ENCODE results near the gene SLC49A3. TPM values are rescaled to one million over a fixed set of nuclear protein-coding genes. Genes with fewer than 3 reads are reported as not detected.

Gene SLC49A3
- total RNA-seq, 2 experiments from 2014 or later = not detected

DNA sequence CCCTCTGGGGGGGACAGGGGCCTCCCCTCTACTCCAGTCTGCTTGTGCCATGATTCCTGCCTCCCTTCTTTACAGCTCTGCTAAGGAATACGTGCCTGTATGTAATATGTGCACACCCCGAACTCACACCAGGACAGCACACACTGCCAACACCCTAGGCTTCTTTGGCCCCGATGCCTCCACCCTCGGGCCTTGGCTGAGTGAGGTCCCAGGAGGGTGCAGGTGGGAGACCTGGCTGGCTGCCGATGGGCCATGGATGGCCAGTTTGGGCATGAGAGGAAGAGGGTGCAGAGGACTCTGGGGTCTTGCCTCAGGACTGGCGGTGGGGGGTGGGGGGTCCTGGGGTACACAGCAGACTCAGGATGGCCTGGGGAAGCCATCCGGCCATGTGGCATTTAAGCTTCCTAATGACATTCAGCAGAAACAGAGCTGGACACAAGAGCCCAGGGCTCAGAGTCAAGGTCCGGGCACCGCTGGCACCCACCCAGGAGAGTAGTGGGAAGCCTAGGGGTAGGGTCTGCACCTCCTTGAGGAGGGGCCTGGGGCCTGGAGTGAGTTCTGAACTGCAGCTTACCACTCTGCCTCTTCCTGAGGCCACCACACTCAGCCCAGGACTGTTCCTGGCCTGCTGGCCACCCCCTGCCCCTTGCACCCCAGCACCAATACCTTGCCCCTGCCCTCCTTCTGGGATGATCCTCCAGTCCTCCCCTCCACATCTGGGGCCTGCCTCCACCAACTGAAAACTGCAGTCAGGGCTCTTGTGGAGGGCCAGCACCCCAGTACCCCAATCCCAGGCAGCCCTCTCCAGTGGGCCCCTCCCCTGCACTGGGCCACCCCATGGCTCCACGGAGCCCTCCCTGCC lies 14.6 kb upstream of the SLC49A3 start:
- POLR2A ChIA-PET = interaction anchor here (0.6 to 0.7 kb wide), 2 partner anchors 79 to 880 kb away, joined by 3 to 4 read pairs; no protein-coding TSS in a partner anchor
- H4K20me1 ChIP-seq (ENCODE audit: insufficient read depth, low read length) = no peaks in the 10 kb centered on the region
- H2AFZ ChIP-seq (ENCODE audit: low read length) = no peak overlapping the region

DNA sequence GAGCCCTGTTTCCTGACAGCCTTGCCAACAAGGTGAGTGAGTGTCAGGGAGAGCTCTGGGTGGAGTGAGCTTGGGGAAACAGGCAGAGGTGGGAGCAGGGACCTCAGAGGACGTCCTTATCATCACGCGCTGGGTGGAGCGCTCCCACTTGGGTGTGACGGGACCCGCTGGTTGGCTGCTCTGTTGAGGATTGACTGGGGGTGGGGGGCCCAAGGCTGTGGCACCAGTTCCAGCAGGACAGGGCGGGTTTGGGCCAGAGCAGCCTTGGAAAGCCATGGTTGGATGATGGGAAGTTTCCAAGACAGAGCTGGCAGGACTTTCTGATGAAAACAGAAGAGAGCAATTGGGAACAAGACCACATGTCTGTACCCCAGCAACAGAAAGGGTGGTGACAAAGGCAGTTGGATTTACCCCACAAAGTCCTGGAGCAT lies 13.7 kb upstream of the SLC49A3 start:
- BruUV-seq (replicated peaks) = no TSS peak
- TF ChIP-seq EZH2phosphoT487 (IDR thresholded peaks at IDR 0.05; ENCODE audit: borderline replicate concordance, low read depth, low read length) = no peak
- TF ChIP-seq, protein P1, sequence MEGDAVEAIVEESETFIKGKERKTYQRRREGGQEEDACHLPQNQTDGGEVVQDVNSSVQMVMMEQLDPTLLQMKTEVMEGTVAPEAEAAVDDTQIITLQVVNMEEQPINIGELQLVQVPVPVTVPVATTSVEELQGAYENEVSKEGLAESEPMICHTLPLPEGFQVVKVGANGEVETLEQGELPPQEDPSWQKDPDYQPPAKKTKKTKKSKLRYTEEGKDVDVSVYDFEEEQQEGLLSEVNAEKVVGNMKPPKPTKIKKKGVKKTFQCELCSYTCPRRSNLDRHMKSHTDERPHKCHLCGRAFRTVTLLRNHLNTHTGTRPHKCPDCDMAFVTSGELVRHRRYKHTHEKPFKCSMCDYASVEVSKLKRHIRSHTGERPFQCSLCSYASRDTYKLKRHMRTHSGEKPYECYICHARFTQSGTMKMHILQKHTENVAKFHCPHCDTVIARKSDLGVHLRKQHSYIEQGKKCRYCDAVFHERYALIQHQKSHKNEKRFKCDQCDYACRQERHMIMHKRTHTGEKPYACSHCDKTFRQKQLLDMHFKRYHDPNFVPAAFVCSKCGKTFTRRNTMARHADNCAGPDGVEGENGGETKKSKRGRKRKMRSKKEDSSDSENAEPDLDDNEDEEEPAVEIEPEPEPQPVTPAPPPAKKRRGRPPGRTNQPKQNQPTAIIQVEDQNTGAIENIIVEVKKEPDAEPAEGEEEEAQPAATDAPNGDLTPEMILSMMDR (conservative IDR thresholded peaks at IDR 0.05; ENCODE audit: low read length) = no peak
- Histone ChIP-seq H2AFZ (ENCODE audit: low read length) (no peak overlapping the region), H3K36me3 (ENCODE audit: insufficient read depth, low read length) (no peaks in the 10 kb centered on the region), H3K79me2 (ENCODE audit: insufficient read depth, low read depth, low read length) (peaks cover 14% of the 10 kb centered on the region; the same call in 1 of the 2 replicates), H3K4me2 (ENCODE audit: low read length) (no peak overlapping the region), H3K4me1 (ENCODE audit: insufficient read depth, low read length, poor library complexity, severe bottlenecking) (peaks cover 29% of the 10 kb centered on the region), H3K27ac (ENCODE audit: low read depth, low read length, poor library complexity, severe bottlenecking) (no peak overlapping the region), H3K9me2 (ENCODE audit: insufficient read depth, low read length) (no peaks in the 10 kb centered on the region), H4K20me1 (ENCODE audit: insufficient read depth, low read length) (no peaks in the 10 kb centered on the region), H3K9me3 (ENCODE audit: low read length) (no peaks in the 10 kb centered on the region), H3K4me3 (ENCODE audit: low read depth, low read length, poor library complexity, severe bottlenecking) (no peak overlapping the region)
- POLR2A ChIA-PET = interaction anchor here (0.6 to 0.7 kb wide), 2 partner anchors 80 to 881 kb away, joined by 3 to 4 read pairs; no protein-coding TSS in a partner anchor
- DNase-seq (ENCODE audit: low spot score) = no peak
- intact Hi-C loops (cut with micrococcal nuclease; ENCODE audit: unreplicated experiment) = no loop called here
- CTCF ChIA-PET (ENCODE audit: unreplicated experiment) = no interaction called here

More for the DNA sequence above, 14.6 kb upstream of the SLC49A3 start:
- Histone ChIP-seq H3K4me3 (ENCODE audit: low read depth, low read length, poor library complexity, severe bottlenecking) (no peak overlapping the region), H3K27ac (ENCODE audit: low read depth, low read length, poor library complexity, severe bottlenecking) (no peak overlapping the region), H3K9me2 (ENCODE audit: insufficient read depth, low read length) (no peaks in the 10 kb centered on the region), H3K79me2 (ENCODE audit: insufficient read depth, low read depth, low read length) (peaks cover 14% of the 10 kb centered on the region; the same call in 1 of the 2 replicates), H3K36me3 (ENCODE audit: insufficient read depth, low read length) (peaks cover 3% of the 10 kb centered on the region), H3K4me1 (ENCODE audit: insufficient read depth, low read length, poor library complexity, severe bottlenecking) (peaks cover 25% of the 10 kb centered on the region), H3K4me2 (ENCODE audit: low read length) (no peak overlapping the region), H3K9me3 (ENCODE audit: low read length) (no peaks in the 10 kb centered on the region)
- intact Hi-C loops (cut with micrococcal nuclease; ENCODE audit: unreplicated experiment) = no loop called here
- CTCF ChIA-PET (ENCODE audit: unreplicated experiment) = no interaction called here
- no peak for DNase-seq (ENCODE audit: low spot score)
- BruUV-seq (replicated peaks) = no TSS peak
- no peak for TF ChIP-seq EZH2phosphoT487 (IDR thresholded peaks at IDR 0.05; ENCODE audit: borderline replicate concordance, low read depth, low read length)
- TF ChIP-seq, protein P1 (conservative IDR thresholded peaks at IDR 0.05; ENCODE audit: low read length) = no peak
